T47D (cell line): ENCODE data around the gene AMBP.
A peak's percentile ranks its signal among the peaks of the same experiment; 100 is the strongest.

Experiments used
- DNase-seq, 2 experiments: peaks; one replicate each; pipeline versions ENCODE4 v3.0.0 to v3.0.0-alpha.2; 2011 to 2012; ENCODE audit warnings: low read depth in 1 of 2, low spot score in 1 of 2
- JUND ChIP-seq: IDR thresholded peaks from 2 replicates; pipeline ENCODE4 v1.6.1; 2012; ENCODE audit warnings: low read depth
- in situ Hi-C: cut with HindIII; loops from 2 replicates; pipeline ENCODE4 v1.10.0; 2016; ENCODE audit warnings: low sequenced_read_pairs, low pct_unique_long_range_greater_than_20kb

Gene AMBP

GRCh38 chr9:114082017-114082762, 4.1 kb upstream of the AMBP start:
- peak; percentile 90 to 95 for DNase-seq
- TF ChIP-seq JUND: no peak
- in situ Hi-C loops: no loop called here

DNA sequence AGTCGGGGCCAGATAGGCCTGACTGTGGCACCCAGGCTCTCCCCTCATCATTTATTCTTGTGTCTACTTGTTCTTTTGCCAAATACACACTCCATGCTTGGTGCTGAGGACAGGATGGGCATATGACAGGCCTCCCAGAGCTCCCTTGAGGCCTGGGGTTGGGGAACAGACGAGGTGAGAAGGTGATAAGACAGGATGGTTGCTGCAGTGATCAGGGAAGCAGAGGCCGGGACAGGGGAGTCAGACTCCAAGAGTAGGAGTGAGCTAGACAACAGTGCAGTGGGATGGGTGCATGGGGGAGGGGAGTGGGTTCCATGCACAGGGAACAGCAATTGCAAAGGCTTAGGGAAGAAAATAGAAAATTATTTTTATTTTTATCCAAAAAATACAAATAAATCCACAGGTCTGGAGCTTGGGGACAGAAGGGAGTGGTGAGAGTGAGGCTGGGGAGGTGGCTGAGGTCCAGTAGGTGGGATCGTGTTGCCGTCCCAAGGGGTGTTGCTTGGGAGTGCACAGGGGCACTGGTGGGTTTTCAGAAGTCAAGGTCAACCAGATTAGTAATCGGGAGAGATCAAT, 3.4 kb upstream of the AMBP start:
- TF ChIP-seq JUND: no peak
- no peak for DNase-seq
- in situ Hi-C loops: no loop called here

DNA sequence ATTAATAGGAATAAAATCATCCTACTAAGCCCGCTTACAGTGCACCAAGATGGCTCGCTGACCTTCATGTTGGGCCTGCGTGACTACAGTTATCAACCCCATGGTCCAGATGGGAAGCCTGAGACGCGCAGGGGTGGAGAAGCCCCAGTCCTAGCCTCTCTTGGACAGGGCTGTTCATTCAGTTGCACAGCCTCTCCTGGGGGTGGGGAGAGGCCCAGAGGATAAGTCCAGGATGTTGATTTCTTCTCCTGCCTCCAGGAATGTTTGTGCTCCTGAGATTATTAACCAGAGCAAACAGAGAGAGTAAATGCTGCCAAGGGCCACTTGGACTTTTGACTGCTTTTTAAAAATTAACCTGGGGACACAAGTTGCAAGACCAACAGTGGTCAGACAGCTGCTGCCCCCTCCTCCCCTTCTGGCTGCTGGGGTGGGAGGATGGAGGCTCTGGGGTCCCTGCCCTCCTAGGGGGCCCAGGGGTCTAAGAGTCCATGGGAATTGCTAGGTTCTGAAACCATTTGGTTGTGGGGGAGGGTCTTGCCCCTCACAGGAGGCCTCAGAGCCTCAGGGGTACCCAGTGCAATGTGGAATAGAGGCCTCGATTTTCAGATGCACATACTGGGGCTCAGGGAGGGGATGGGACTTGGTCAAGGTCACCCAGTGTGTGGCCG, 2.8 kb upstream of the AMBP start:
- TF ChIP-seq JUND: no peak
- peak; percentile 46 to 79 for DNase-seq
- in situ Hi-C loops: no loop called here

DNA sequence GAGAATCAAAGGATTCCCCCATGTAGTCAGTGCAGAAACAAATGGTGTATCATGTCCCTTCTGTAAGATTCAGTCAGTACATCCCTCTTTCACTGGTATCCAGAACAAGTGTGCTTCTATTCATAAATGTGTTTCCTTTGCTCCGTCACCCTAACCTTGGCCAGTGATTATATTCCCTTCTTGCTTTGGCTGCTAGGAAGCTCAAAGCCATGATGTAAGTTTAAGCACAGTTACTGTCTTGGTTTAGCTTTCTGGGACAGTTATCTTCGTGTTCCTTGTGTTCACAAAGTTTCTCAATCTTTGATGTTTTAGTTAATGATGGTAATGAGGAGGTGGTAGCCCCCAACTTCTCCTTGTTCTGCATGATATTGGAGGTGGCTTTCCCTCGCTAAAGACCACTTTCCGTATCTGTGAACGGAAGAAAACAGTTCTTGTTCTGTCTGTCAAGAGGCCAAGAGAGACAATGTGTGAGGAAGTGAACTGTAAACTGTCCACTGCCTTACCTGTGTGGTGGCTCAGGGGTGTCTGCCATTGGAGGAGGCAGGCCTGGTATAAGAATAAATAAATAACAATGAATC, 2.2 kb upstream of the AMBP start:
- DNase-seq: no peak
- TF ChIP-seq JUND: no peak

GRCh38 chr9:114078781-114079156, 669 bp upstream of the AMBP start:
- no peak for TF ChIP-seq JUND
- in situ Hi-C loops: no loop called here
- DNase-seq: no peak

More for the DNA sequence above, 2.2 kb upstream of the AMBP start:
- in situ Hi-C loops: no loop called here

GRCh38 chr9:114077162-114077837, 800 bp downstream of the AMBP start:
- TF ChIP-seq JUND: no peak
- DNase-seq: no peak
- in situ Hi-C loops: no loop called here

DNA sequence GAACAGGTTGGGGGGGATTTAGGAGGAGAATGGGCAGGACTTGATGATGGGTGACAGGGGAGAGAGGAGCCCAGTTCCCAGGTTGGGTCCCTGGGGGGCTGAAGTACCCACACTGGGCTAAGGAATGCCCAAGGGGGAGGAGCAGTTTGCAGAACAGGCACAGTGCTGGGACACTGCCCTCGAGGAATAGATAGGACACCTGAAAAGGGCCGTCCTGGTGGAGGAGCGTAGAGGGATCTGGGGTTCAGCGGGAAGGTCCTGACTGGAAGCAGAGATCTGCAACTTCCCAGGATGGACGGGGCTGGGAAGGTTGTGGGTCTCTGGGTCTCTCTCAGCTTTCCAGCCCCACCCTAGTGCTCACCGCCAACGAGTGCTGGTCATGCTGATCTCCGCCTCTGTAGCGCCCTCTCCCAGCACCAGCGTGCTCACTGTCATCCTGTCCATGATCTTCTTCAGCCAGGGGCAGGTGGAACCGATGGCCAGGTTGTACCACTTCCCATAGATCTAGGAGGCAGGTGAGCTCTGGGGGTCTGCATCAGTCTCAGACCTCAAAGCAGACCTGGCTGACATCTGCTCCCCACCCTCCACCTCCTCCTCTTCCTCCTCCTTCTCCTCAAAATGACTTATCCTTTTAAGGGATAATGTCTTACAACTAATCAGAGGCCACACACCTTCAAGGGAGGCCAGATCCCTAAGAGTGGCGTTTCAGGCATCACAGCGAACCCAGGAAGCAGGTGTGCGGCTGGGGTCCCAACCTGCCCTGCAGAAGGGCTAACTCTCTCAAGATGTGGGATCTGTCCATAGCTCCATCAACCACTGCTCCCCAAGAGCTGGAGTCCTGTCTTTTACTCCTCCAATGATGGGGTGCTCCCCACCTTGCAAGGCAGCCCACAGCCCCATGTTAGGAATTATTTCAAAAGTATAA, 1.6 kb downstream of the AMBP start:
- DNase-seq: no peak
- no peak for TF ChIP-seq JUND
- in situ Hi-C loops: no loop called here

DNA sequence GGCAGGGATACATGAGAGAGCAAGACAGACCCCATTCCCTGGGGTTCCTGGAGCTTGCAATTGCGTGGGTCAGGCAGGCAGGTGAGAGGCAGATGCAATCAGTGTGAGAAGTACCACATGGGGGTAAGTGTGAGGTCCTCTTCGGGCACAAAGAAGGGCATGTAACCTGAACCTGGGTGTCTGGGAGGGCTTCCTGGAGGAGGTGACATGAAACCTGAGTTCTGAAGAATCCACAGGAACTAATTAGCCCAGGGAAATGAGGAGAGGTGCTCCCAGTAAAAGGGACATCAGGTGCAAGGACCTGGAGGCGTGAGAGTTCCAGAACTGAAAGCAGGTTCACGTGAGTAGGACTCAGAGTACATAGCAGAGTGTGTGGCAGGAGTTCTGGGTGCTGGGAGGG, 2.5 kb downstream of the AMBP start:
- no peak for TF ChIP-seq JUND
- in situ Hi-C loops: no loop called here
- DNase-seq: no peak

- no peak for TF ChIP-seq JUND
- no peak for DNase-seq
- in situ Hi-C loops: no loop called here
These were observed 5.6 kb downstream of the AMBP start for GRCh38 chr9:114072184-114073140.

DNA sequence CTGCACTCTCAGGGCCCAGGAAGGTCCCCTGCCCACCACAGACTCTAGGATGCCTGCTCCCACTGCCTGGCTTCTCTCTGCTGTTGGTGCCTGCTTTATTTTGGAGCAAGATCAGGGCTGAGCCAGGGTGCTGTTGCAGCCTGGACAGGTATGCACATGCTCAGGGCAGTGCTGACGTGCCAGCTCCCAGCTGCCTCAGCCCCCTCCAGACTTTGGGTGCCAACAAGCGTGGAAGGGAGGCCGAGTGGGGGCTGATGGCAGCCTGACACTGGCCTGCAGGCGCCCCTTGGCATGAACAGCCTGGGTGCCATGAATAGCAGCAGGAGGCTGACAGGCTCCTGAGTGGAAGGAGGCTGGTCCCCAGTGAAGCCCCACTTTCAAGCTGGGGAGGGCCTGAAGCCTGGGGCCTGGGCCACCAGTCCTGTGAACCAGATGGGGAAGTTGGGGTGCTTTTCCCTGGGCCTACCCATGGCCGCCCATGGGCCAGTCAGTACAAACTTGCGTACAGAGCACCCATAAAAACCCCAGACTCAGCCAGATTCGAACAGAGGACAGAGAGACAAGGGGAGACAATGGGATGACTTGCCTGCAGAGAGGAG, 6.8 kb downstream of the AMBP start:
- in situ Hi-C loops: no loop called here
- DNase-seq: no peak
- no peak for TF ChIP-seq JUND
